Dedifferentiated amniotic fluid mesenchymal stem cell (primary cell): ENCODE measurements around the gene CD2AP.
A peak's percentile ranks its signal among the peaks of the same experiment; 100 is the strongest.
"Not testable (repeated sequence)": the region's sequence is repeated elsewhere in the genome, so short reads cannot be mapped to it uniquely, and the experiment has no call there.

Source experiments
- DNase-seq: peaks from one replicate; pipeline ENCODE4 v3.0.0-alpha.2; 2016; ENCODE audit errors: extremely low spot score

The CD2AP gene

GRCh38 chr6:47566602-47567001, 89.0 kb downstream of the CD2AP start:
- DNase-seq: not testable (repeated sequence)

GRCh38 chr6:47567586-47567985, 90.0 kb downstream of the CD2AP start:
- DNase-seq: no peak

GRCh38 chr6:47571488-47571887, 93.9 kb downstream of the CD2AP start:
- no peak for DNase-seq

DNA sequence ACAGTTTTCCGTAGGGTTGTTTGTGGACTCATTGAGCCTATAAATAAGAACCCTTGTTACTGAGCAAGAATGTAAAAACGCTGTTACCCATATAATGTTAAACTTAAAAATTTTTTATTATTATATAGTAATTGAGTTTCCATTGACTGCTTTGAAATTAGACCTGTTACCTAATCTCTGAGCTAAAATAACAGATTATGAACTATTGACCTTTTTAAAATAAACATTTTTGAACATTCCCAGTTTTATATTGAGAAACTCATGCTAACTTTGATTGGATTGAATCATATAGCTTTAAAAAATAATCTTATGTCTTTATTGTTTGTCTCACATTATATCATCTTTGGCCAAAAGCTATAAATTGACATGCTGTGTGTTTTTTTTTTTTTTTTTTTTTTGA, 95.5 kb downstream of the CD2AP start:
- DNase-seq: no peak

DNA sequence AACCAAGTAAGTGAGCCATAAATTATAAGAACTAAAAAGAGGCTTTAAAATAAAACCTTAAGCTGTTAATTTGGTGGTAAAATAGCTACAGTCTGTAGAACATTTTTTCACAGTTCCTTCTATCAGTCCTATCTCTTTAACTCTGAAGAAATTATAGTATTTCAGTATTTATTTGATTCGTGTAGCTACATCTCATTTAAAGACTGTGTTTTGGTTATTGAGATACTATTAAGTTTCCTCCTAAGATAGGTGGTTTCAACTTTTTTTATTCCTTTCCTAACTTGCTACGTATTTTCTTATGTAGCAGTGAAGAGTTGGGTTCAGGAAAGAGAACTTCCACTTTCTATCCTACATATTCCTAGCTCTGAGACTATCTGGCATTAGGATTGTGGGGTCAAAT, 97.2 kb downstream of the CD2AP start:
- no peak for DNase-seq

GRCh38 chr6:47579040-47579439, 101.5 kb downstream of the CD2AP start:
- DNase-seq: no peak

- no peak for DNase-seq
Observed at GRCh38 chr6:47581591-47581990, 104.0 kb downstream of the CD2AP start.

GRCh38 chr6:47587493-47587892, 109.9 kb downstream of the CD2AP start:
- DNase-seq: no peak

- no peak for DNase-seq
Observed at GRCh38 chr6:47592131-47592840, 114.7 kb downstream of the CD2AP start.

DNA sequence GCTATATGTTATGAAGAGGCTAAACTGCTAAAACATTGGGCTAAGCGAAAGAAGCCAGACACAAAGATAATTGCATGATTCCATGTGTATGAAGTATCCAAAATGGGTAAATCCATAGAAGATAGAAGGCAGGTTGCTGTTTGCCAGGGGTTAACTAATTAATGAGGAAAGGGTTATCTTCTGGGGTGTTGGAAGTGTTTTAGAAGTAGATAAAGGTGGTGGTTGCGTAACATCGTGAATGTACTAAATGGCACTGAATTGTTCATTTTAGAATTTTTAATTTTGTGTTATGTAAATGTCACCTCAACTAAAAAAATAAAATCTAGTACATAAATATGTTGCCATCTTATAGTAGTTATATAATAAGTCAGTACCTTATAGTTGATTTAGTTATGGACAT, 116.4 kb downstream of the CD2AP start:
- no peak for DNase-seq

- DNase-seq: no peak
Observed at GRCh38 chr6:47595785-47596184, 118.2 kb downstream of the CD2AP start.

DNA sequence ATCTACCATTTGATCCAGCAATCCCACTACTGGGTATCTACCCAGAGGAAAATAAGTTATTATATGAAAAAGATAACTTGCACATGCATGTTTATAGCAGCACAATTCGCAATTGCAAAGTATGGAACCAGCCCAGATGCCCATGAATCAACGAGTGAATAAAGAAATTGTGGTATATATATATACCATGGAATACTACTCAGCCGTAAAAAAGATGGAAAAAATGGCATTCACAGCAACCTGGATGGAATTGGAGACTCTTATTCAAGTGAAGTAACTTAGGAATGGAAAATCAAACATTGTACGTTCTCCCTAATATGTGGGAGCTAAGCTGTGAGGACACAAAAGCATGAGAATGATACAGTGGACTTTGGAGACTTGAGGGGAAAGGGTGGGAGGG, 120.8 kb downstream of the CD2AP start:
- no peak for DNase-seq

- DNase-seq: no peak
Observed at GRCh38 chr6:47599512-47599911, 121.9 kb downstream of the CD2AP start.

DNA sequence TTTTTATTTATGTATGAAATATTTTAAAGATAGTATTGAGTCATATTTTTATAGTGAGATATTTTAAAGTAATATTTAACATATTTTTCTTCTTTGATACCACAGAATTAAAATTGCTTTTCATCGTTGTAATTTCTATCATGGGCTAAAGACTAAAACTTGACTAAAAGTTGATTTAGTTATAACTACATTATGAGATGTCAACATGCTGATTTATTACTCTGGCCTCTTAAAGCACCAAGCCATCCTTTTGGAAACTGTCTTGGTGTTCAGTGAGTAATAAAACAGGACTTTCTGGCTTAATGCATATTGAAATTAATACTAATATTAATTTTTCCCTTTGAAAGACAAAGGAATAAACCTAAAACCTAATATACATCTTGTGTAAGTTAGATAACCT, 125.6 kb downstream of the CD2AP start:
- DNase-seq: no peak

GRCh38 chr6:47603995-47604394, 126.4 kb downstream of the CD2AP start:
- DNase-seq: no peak

DNA sequence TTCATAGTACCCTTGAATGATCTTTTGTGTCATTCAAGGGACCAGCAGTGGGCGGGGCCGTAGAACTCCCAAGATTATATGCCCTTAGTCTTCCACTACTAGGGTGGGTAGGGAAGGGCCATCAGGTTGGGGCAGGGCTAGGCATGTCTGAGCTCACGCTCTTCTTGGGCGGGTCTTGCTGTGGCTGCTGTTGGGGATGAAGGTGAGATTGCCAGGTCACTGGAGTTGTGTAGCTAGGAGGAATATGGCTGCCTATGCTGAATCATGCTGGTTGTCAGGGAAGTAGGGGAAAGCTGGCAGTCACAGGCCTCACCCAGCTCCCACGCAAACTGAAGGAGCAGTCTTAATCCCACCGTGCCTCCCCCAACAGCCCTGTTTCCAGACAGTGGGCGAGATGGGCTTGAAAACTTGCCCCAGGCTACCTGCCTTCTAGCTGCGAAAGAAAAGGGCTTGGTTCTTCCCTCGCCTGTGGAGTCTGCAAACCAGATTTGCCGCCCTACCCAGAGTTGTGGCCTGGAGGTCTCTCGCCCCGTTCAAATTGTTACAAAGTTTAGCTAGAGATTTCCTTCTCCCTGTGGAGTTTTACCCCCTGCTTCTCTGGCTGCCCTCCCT, 144.4 kb downstream of the CD2AP start:
- DNase-seq: no peak

- no peak for DNase-seq
Observed at GRCh38 chr6:47626782-47627181, 149.2 kb downstream of the CD2AP start.

DNA sequence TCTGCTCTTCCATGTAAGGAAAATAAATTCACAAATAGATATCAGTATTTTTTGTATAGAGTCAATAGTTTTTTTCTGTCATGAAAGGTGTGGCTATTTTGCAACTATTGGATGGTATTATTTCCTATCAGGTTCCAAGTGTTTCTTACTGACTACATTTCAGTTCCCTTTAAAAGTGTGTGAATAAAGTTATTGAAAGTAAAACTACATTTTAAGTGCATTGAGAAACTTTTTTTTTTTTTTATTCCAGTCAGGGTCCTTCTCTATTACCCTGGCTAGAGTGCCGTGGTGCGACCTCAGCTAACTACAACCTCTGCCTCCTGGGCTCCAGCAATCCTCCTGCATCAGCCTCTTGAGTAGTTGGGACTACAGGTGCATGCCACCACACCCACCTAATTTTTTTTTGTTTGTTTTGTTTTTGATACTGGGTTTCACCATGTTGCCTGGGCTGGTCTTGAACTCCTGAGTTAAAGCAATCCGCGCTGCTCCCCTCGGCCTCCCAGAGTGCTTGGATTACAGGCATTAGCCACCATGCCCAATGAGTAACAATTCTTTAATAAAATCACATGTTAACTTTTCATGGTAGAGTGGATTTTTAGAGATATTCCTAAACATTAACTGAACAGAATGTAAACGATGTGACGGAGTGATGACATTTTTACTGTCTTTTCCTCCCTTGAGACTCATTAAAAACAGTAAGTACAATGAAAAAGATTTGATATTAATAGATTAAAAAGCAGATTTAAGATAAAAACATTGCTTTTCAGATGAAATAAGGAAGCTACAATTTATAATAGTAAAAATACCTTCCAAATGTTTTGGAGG, 151.1 kb downstream of the CD2AP start:
- DNase-seq: no peak

- DNase-seq: no peak
Observed at GRCh38 chr6:47629954-47630353, 152.4 kb downstream of the CD2AP start.

- no peak for DNase-seq
Observed at GRCh38 chr6:47630587-47630986, 153.0 kb downstream of the CD2AP start.

- peak; percentile 50 for DNase-seq
Observed at GRCh38 chr6:47631269-47631772, 153.7 kb downstream of the CD2AP start.

- no peak for DNase-seq
Observed at GRCh38 chr6:47631797-47632196, 154.2 kb downstream of the CD2AP start.

DNA sequence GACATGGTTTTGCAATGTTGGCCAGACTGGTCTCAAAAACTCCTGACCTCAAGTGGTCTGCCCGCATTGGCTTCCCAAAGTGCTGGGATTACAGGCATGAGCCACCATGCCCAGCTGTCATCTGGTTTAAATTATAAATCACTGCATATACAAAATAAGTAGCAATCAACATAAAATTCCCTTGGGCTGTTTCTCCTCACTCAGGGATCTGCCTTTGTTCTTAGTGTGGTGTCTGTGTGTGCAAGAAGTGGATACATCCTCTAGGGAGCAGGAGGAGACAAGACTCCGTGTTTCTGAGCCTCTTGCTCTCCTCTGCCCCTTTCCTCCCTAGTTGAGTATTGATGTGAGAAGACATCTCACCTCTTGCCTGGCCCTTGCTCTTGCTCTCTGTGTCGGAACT, 155.6 kb downstream of the CD2AP start:
- no peak for DNase-seq
